Cardiac fibroblast (primary cell): ENCODE measurements around the gene ATRNL1.
"Not testable (repeated sequence)": the region's sequence is repeated elsewhere in the genome, so short reads cannot be mapped to it uniquely, and the experiment has no call there.

ENCODE experiments used
- DNase-seq, 2 donors: peaks; one replicate each; pipeline versions ENCODE4 v3.0.0 to v3.0.0-alpha.2; 2010; ENCODE audit warnings: low read depth in 2 of 2
- H3K4me3 ChIP-seq, 2 donors: replicated peaks in 1 of 2; 1 replicate in 1 of 2; 2 replicates in 1 of 2; pipeline ENCODE4 v1.5.1; 2011; ENCODE audit warnings: low read depth in 2 of 2, low read length in 2 of 2, mild to moderate bottlenecking in 2 of 2, moderate library complexity in 1 of 2
- CTCF ChIP-seq: IDR thresholded peaks from one replicate; pipeline ENCODE4 v1.5.1; 2011; ENCODE audit warnings: low read depth, mild to moderate bottlenecking, low read length, inconsistent platforms

The ATRNL1 gene

GRCh38 chr10:115744089-115744488 is 650.9 kb downstream of the ATRNL1 start:
- H3K4me3 ChIP-seq = no peak overlapping the region
- no peak for DNase-seq
- no peak for TF ChIP-seq CTCF

- TF ChIP-seq CTCF = no peak
- DNase-seq = no peak
- no peak overlapping the region for H3K4me3 ChIP-seq
These were observed 652.8 kb downstream of the ATRNL1 start for GRCh38 chr10:115745943-115746342.

- no peak for TF ChIP-seq CTCF
- no peak overlapping the region for H3K4me3 ChIP-seq
- no peak for DNase-seq
These were observed 654.6 kb downstream of the ATRNL1 start for GRCh38 chr10:115747811-115748210.

GRCh38 chr10:115758488-115758887 is 665.3 kb downstream of the ATRNL1 start:
- DNase-seq = not testable (repeated sequence)

GRCh38 chr10:115760131-115760530 is 667.0 kb downstream of the ATRNL1 start:
- no peak for TF ChIP-seq CTCF
- no peak overlapping the region for H3K4me3 ChIP-seq
- DNase-seq = no peak

More at GRCh38 chr10:115758488-115758887, 665.3 kb downstream of the ATRNL1 start:
- H3K4me3 ChIP-seq = not testable (repeated sequence)

- no peak for DNase-seq
- H3K4me3 ChIP-seq = no peak overlapping the region
- no peak for TF ChIP-seq CTCF
These were observed 668.0 kb downstream of the ATRNL1 start for GRCh38 chr10:115761166-115761565.

GRCh38 chr10:115762029-115762428 is 668.9 kb downstream of the ATRNL1 start:
- no peak for TF ChIP-seq CTCF
- DNase-seq = no peak
- no peak overlapping the region for H3K4me3 ChIP-seq
